GM11168 (cell line): ENCODE results near the gene CHMP4B.

Source experiments
- in situ Hi-C: fragments of 300-500 bp; cut with MboI; formaldehyde crosslinking; loops from one replicate; pipeline ENCODE4 v1.12.0; 2022; ENCODE audit warnings: low sequenced_read_pairs; ENCODE audit not compliant: unreplicated experiment

CHMP4B gene

GRCh38 chr20:33858666-33859065 is 47.5 kb downstream of the CHMP4B start:
- in situ Hi-C loops, result loop anchor here (25.0 kb wide), 1 partner anchor 254 kb away; the partner anchor contains the start of gene EIF2S2

- in situ Hi-C loops, result loop anchor here (25.0 kb wide), 1 partner anchor 253 kb away; the partner anchor contains the start of gene EIF2S2
Observed at GRCh38 chr20:33859157-33859695, 48.1 kb downstream of the CHMP4B start.

GRCh38 chr20:33859751-33860150 is 48.6 kb downstream of the CHMP4B start:
- in situ Hi-C loops, result loop anchor here (25.0 kb wide), 1 partner anchor 253 kb away; the partner anchor contains the start of gene EIF2S2

GRCh38 chr20:33861458-33861857 is 50.3 kb downstream of the CHMP4B start:
- in situ Hi-C loops, result loop anchor here (25.0 kb wide), 1 partner anchor 251 kb away; the partner anchor contains the start of gene EIF2S2

- in situ Hi-C loops, result loop anchor here (25.0 kb wide), 1 partner anchor 249 kb away; the partner anchor contains the start of gene EIF2S2
Observed at GRCh38 chr20:33862709-33863403, 51.7 kb downstream of the CHMP4B start.

- in situ Hi-C loops, result loop anchor here (25.0 kb wide), 1 partner anchor 249 kb away; the partner anchor contains the start of gene EIF2S2
Observed at GRCh38 chr20:33863440-33864323, 52.5 kb downstream of the CHMP4B start.

- in situ Hi-C loops, result loop anchor here (25.0 kb wide), 1 partner anchor 248 kb away; the partner anchor contains the start of gene EIF2S2
Observed at GRCh38 chr20:33864324-33864963, 53.3 kb downstream of the CHMP4B start.

- in situ Hi-C loops, result loop anchor here (25.0 kb wide), 1 partner anchor 246 kb away; the partner anchor contains the start of gene EIF2S2
Observed at GRCh38 chr20:33865761-33866370, 54.7 kb downstream of the CHMP4B start.

- in situ Hi-C loops, result loop anchor here (25.0 kb wide), 1 partner anchor 246 kb away; the partner anchor contains the start of gene EIF2S2
Observed at GRCh38 chr20:33866398-33867100, 55.4 kb downstream of the CHMP4B start.

GRCh38 chr20:33868042-33868441 is 56.9 kb downstream of the CHMP4B start:
- in situ Hi-C loops, result loop anchor here (25.0 kb wide), 1 partner anchor 244 kb away; the partner anchor contains the start of gene EIF2S2

GRCh38 chr20:33868595-33868994 is 57.4 kb downstream of the CHMP4B start:
- in situ Hi-C loops, result loop anchor here (25.0 kb wide), 1 partner anchor 244 kb away; the partner anchor contains the start of gene EIF2S2

GRCh38 chr20:33869283-33869682 is 58.1 kb downstream of the CHMP4B start:
- in situ Hi-C loops, result loop anchor here (25.0 kb wide), 1 partner anchor 243 kb away; the partner anchor contains the start of gene EIF2S2

- in situ Hi-C loops, result loop anchor here (25.0 kb wide), 1 partner anchor 241 kb away; the partner anchor contains the start of gene EIF2S2
Observed at GRCh38 chr20:33871362-33871761, 60.2 kb downstream of the CHMP4B start.

GRCh38 chr20:33874129-33874528 is 63.0 kb downstream of the CHMP4B start:
- in situ Hi-C loops, result loop anchor here (25.0 kb wide), 1 partner anchor 238 kb away; the partner anchor contains the start of gene EIF2S2

GRCh38 chr20:33875055-33875454 is 63.9 kb downstream of the CHMP4B start:
- in situ Hi-C loops, result no loop called here

GRCh38 chr20:33875534-33876026 is 64.4 kb downstream of the CHMP4B start:
- in situ Hi-C loops, result no loop called here

GRCh38 chr20:33878583-33878982 is 67.4 kb downstream of the CHMP4B start:
- in situ Hi-C loops, result no loop called here

- in situ Hi-C loops, result no loop called here
Observed at GRCh38 chr20:33880396-33880795, 69.2 kb downstream of the CHMP4B start.
